DOHH2 (cell line): ENCODE measurements around the gene GRWD1.

Source experiments
- H3F3A ChIP-seq: fragments of 200-600 bp; sonication (generic), shearing (Covaris generic); 2 replicates; pipeline ENCODE4 v1.6.0; 2016; ENCODE audit warnings: antibody characterized with exemption, mild to moderate bottlenecking; ENCODE audit not compliant: control insufficient read depth, insufficient read depth
- H3K27ac ChIP-seq: fragments of 200-600 bp; sonication (generic); 2 replicates; pipeline ENCODE4 v1.5.1; 2014; ENCODE audit warnings: low read depth, mild to moderate bottlenecking, low read length, moderate library complexity
- H3K27me3 ChIP-seq: fragments of 200-600 bp; sonication (generic); 2 replicates; pipeline ENCODE4 v1.6.1; 2014; ENCODE audit warnings: mild to moderate bottlenecking, low read length, mixed read lengths; ENCODE audit not compliant: control insufficient read depth
- H3K36me3 ChIP-seq: fragments of 200-600 bp; sonication (generic); 2 replicates; pipeline ENCODE4 v1.6.1; 2014; ENCODE audit warnings: mild to moderate bottlenecking, low read length, moderate library complexity, mixed read lengths; ENCODE audit not compliant: control insufficient read depth
- H3K4me1 ChIP-seq: fragments of 200-600 bp; sonication (generic); 2 replicates; pipeline ENCODE4 v1.6.1; 2014; ENCODE audit warnings: mild to moderate bottlenecking, low read length, mixed read lengths; ENCODE audit not compliant: control insufficient read depth
- H3K4me2 ChIP-seq: fragments of 200-600 bp; sonication (generic); 2 replicates; pipeline ENCODE4 v1.6.0; 2014; ENCODE audit warnings: mild to moderate bottlenecking, low read length, moderate library complexity
- H3K4me3 ChIP-seq: fragments of 200-600 bp; sonication (generic); 2 replicates; pipeline ENCODE4 v1.5.1; 2014; ENCODE audit warnings: mild to moderate bottlenecking, low read length, mixed read lengths
- H3K79me2 ChIP-seq: fragments of 200-600 bp; sonication (generic); 2 replicates; pipeline ENCODE4 v1.6.1; 2014; ENCODE audit warnings: mild to moderate bottlenecking, low read length, mixed read lengths; ENCODE audit not compliant: control insufficient read depth
- H3K9me2 ChIP-seq: fragments of 200-600 bp; sonication (generic); replicated peaks from 2 replicates; pipeline ENCODE4 v1.6.1; 2014; ENCODE audit warnings: mild to moderate bottlenecking, low read length, mixed read lengths; ENCODE audit not compliant: control insufficient read depth
- H3K9me3 ChIP-seq: fragments of 200-600 bp; sonication (generic); 2 replicates; pipeline ENCODE4 v1.6.1; 2014; ENCODE audit warnings: antibody characterized with exemption, low read length, mixed read lengths; ENCODE audit not compliant: control insufficient read depth, insufficient read depth
- H4K20me1 ChIP-seq: fragments of 200-600 bp; sonication (generic); 2 replicates; pipeline ENCODE4 v1.6.0; 2014; ENCODE audit warnings: low read depth, mild to moderate bottlenecking, antibody characterized with exemption, low read length, moderate library complexity; ENCODE audit not compliant: control insufficient read depth, insufficient read depth
- EZH2phosphoT487 ChIP-seq: fragments of 200-600 bp; sonication (generic); IDR thresholded peaks from 2 replicates; pipeline ENCODE4 v1.6.1; 2017; ENCODE audit warnings: borderline replicate concordance, mild to moderate bottlenecking, antibody characterized with exemption, low read length, moderate library complexity, mixed read lengths
- TF ChIP-seq, protein P1 (sequence below): fragments of 200-600 bp; sonication (generic); IDR thresholded peaks from one replicate; pipeline ENCODE4 v1.5.1; 2014; ENCODE audit warnings: antibody characterized with exemption, mild to moderate bottlenecking, low read depth, low read length; ENCODE audit not compliant: poor library complexity, severe bottlenecking

The GRWD1 gene

DNA sequence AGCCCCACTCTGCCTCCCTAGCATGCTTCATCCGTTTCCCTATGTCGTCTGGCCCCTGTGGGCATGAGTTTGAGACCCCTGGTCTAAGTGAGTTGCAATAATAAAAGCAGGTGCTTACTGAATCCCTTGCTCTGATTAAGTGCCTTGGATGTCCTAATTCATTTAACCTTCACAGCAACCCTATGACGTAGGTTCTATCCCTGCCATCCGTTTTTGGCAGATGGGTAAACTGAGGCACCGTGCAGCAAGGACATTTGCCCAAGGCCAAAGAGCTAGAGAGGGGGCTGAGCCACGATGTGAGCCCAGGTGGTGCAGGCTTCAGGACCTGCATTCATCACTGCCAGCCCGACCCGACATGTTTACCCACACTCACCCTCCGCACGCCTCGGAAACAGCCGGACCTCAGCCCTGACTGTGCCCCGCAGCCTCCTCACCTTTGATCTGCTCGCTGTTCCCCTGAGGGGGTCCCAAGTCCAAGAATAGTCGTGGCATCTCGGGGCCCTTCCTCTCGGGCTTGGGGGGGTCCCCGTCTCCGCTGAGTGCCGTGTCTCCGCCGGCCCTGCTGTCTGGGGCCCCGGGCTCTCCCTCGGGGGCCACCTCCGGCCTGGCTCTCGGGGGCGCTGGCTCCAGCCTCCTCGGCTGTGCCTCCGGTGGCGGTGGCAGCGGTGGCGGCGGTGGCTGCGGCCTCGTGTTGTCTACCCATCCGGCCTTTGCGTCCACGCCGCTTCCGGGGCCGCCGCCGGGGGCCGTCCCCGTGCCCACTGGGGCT is 51.4 kb downstream of the GRWD1 start:
- Histone ChIP-seq H3K4me3 (no peak overlapping the region), H3K79me2 (no peaks in the 10 kb centered on the region), H4K20me1 (no peaks in the 10 kb centered on the region), H3K4me2 (no peak overlapping the region), H3K36me3 (no peaks in the 10 kb centered on the region), H3K27ac (no peak overlapping the region), H3K27me3 (peaks cover 33% of the 10 kb centered on the region), H3F3A (peaks cover 5% of the 10 kb centered on the region; the same call in 1 of the 2 replicates), H3K9me2 (no peaks in the 10 kb centered on the region), H3K9me3 (no peaks in the 10 kb centered on the region), H3K4me1 (peaks cover 21% of the 10 kb centered on the region)
- TF ChIP-seq EZH2phosphoT487, result no peak
- TF ChIP-seq, protein P1, sequence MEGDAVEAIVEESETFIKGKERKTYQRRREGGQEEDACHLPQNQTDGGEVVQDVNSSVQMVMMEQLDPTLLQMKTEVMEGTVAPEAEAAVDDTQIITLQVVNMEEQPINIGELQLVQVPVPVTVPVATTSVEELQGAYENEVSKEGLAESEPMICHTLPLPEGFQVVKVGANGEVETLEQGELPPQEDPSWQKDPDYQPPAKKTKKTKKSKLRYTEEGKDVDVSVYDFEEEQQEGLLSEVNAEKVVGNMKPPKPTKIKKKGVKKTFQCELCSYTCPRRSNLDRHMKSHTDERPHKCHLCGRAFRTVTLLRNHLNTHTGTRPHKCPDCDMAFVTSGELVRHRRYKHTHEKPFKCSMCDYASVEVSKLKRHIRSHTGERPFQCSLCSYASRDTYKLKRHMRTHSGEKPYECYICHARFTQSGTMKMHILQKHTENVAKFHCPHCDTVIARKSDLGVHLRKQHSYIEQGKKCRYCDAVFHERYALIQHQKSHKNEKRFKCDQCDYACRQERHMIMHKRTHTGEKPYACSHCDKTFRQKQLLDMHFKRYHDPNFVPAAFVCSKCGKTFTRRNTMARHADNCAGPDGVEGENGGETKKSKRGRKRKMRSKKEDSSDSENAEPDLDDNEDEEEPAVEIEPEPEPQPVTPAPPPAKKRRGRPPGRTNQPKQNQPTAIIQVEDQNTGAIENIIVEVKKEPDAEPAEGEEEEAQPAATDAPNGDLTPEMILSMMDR, result no peak

GRCh38 chr19:48497728-48498594 is 52.2 kb downstream of the GRWD1 start:
- H3K79me2 ChIP-seq, result no peaks in the 10 kb centered on the region
- H3K9me3 ChIP-seq, result no peaks in the 10 kb centered on the region
- no peaks in the 10 kb centered on the region for H3K9me2 ChIP-seq
- H3K36me3 ChIP-seq, result no peaks in the 10 kb centered on the region
- H3F3A ChIP-seq, result peaks cover 5% of the 10 kb centered on the region; the same call in 1 of the 2 replicates
- peaks cover 33% of the 10 kb centered on the region for H3K27me3 ChIP-seq
- H3K27ac ChIP-seq, result no peak overlapping the region
- no peak overlapping the region for H3K4me2 ChIP-seq
- TF ChIP-seq EZH2phosphoT487, result no peak
- TF ChIP-seq, protein P1, result no peak
- H3K4me3 ChIP-seq, result no peak overlapping the region
- peaks cover 20% of the 10 kb centered on the region for H3K4me1 ChIP-seq
- no peaks in the 10 kb centered on the region for H4K20me1 ChIP-seq

DNA sequence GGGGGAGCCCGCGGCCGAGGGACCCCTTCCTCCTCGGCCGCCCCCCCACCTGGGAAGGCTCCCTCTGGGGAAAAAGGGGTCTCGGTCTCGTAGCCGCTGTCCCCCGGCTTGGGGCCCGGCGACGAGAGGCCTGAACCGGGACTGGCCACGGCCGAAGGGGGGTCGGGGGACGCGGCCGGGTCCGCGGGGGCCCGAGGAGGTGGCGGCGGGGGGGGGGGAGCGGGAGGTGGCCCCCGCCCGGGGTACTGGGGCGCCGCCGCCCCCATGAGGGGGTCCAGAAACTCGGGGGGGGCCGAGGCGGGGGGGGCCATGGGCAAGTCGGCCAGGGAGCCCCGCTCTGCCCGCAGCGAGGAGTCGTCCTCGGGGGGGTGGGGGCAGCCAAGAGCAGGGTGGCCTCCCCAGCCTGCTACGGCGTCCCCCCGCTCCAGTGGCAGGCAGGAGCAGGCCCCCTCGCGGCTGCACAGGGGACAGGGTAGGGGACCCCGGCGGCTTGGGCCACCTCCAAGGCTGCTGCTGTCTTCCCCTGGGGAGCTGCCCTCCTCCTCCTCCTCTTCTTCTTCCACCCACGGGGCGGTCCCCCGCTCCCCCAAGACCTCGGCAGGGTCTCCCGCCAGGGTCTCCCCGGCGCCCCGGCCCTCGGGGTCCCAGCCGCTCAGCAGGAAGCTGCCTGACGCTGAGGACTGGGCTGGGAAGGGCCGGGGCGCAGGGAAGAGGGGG is 53.0 kb downstream of the GRWD1 start:
- no peak overlapping the region for H3K4me3 ChIP-seq
- no peak for TF ChIP-seq EZH2phosphoT487
- TF ChIP-seq, protein P1, result no peak
- no peaks in the 10 kb centered on the region for H4K20me1 ChIP-seq
- no peaks in the 10 kb centered on the region for H3K9me2 ChIP-seq
- peaks cover 5% of the 10 kb centered on the region; the same call in 1 of the 2 replicates for H3F3A ChIP-seq
- H3K27ac ChIP-seq, result no peak overlapping the region
- H3K4me2 ChIP-seq, result no peak overlapping the region
- H3K9me3 ChIP-seq, result no peaks in the 10 kb centered on the region
- H3K79me2 ChIP-seq, result no peaks in the 10 kb centered on the region
- H3K27me3 ChIP-seq, result peaks cover 33% of the 10 kb centered on the region
- H3K4me1 ChIP-seq, result peaks cover 25% of the 10 kb centered on the region
- H3K36me3 ChIP-seq, result no peaks in the 10 kb centered on the region
